ENCODE measurements around the gene EMC8. TPM values are rescaled to one million over a fixed set of nuclear protein-coding genes. Genes with fewer than 3 reads are reported as not detected.

EMC8 gene
- total RNA-seq, 4 donors from 2014 or later, result 23.4 to 53.6 (median 41.7) TPM

DNA sequence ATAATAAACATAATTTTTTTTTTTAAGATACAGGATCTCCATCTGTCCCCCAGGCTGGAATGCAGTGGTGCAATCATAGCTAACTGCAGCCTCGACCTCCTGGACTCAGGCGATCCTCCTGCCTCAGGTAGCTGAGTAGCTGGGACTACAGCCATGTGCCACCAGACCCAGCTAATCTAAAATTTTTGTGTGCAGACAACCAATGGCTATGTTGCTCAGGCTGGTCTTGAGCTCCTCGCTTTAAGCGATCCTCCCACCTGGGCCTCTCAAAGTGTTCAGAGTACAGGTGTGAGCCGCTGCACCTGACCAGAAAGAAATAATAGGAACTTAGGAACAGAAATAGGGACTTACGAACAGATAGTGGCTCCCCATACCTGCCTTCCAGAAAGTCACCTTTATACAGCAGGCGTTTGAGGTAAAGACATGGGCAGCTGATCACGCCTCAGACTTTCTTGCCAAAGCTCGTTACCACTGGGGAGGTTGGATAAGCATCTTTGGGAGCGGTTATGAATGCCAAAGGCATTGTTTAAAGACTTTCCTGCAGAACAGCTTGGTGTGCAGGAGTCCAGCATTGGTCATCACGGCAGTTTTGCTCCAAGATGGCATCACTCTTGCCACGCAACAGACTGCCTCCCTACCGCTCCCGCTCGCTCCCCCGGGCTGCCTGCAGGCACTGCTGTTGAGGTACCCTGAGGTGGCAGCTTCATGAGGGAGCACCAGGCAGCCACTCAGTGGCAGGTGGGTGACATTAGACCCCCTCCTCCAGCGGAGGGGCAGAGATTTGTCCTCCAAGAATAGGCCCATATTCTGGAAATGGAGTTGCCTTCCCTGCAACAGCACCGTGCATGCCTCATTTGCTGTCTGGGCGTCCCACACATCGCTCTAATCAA, 13.7 kb upstream of the EMC8 start:
- no peaks in the 10 kb centered on the region for H3K9me3 ChIP-seq
- H3K4me1 ChIP-seq, result no peaks in the 10 kb centered on the region
- intact Hi-C loops (cut with DNase I), result no loop called here
- DNase-seq, result no peak
- H3K4me3 ChIP-seq (replicated peaks in 1 of 3), result no peak overlapping the region
- no peak for TF ChIP-seq POLR2A (IDR thresholded peaks at IDR 0.05)
- TF ChIP-seq, protein P1, sequence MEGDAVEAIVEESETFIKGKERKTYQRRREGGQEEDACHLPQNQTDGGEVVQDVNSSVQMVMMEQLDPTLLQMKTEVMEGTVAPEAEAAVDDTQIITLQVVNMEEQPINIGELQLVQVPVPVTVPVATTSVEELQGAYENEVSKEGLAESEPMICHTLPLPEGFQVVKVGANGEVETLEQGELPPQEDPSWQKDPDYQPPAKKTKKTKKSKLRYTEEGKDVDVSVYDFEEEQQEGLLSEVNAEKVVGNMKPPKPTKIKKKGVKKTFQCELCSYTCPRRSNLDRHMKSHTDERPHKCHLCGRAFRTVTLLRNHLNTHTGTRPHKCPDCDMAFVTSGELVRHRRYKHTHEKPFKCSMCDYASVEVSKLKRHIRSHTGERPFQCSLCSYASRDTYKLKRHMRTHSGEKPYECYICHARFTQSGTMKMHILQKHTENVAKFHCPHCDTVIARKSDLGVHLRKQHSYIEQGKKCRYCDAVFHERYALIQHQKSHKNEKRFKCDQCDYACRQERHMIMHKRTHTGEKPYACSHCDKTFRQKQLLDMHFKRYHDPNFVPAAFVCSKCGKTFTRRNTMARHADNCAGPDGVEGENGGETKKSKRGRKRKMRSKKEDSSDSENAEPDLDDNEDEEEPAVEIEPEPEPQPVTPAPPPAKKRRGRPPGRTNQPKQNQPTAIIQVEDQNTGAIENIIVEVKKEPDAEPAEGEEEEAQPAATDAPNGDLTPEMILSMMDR (IDR thresholded peaks at IDR 0.05), result no peak
- WGBS, 2 donors, result 79 to 82% methylated on average over 20 of the region's 20 CpGs
- H3K36me3 ChIP-seq, result no peaks in the 10 kb centered on the region
- H3K27ac ChIP-seq, result no peak overlapping the region
- no peaks in the 10 kb centered on the region for H3K27me3 ChIP-seq

DNA sequence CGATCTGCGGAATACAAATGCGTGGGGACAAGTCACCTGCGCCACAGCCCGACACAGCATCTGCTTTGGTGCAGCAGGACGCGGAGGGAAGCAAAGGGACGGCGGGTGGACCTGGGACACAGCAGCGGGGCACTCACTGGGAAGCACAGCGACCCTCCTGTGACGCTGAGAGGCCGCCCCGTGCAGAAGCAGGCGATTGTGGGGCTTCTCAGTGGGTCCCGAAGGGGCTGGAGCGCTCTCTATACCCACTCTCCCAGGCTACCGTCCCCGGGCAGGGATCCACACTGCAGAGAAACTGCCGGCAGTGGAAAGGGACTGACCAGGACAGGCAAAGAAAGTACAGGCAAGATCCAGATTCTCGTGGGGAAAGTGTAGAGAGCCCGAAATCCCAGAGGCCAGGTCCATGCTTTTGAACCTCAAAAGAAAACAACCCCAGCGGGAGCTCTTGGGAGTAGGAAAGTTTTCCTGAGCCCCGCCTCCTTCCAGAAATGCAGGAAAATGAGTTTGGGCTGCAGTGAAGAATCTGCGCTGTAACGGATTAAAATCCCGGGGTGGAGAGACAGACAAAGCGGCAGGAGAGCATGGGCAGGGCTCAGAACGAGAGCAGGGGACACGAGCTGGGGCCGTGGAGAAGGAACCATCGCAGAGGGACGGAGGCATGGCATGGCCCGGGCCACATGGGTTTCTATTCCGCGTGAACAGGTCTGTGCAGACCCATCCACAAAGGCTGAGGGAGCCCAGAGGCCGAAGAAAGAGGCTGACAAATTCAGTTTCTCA, 12.9 kb upstream of the EMC8 start:
- Histone ChIP-seq H3K27me3 (no peaks in the 10 kb centered on the region), H3K36me3 (no peaks in the 10 kb centered on the region), H3K4me3 (replicated peaks in 1 of 3) (no peak overlapping the region), H3K9me3 (no peaks in the 10 kb centered on the region), H3K4me1 (no peaks in the 10 kb centered on the region), H3K27ac (no peak overlapping the region)
- no peak for TF ChIP-seq POLR2A (IDR thresholded peaks at IDR 0.05)
- TF ChIP-seq, protein P1 (IDR thresholded peaks at IDR 0.05), result no peak
- WGBS, 2 donors, result 37 to 43% methylated on average over 27 to 37 of the region's 37 CpGs
- DNase-seq, result no peak
- intact Hi-C loops (cut with DNase I), result no loop called here

DNA sequence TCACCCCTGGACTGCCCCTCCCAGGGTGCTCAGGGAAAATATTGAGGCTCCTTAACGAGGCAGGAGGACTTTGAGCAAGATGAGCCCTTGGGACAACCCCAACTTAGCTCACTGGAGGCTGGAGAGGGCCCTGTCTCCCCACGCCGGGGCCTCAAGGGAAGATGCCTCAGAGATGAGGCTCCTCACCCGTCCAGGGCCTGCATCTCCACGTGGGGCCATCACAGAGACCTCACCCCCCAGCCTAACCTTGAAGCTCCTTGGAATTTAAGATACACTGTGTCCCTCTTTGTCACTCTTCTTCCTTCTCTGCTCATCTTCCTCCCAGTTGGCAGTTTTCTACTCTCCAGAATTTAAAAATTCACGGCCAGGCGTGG, 11.4 kb upstream of the EMC8 start:
- DNase-seq, result no peak
- 83 to 91% methylated on average over 6 to 7 of the region's 7 CpGs for WGBS, 2 donors
- H3K27ac ChIP-seq, result no peak overlapping the region
- peaks cover 14 to 15% of the 10 kb centered on the region in 2 donors for H3K36me3 ChIP-seq
- TF ChIP-seq POLR2A (IDR thresholded peaks at IDR 0.05), result no peak
- TF ChIP-seq, protein P1 (IDR thresholded peaks at IDR 0.05), result no peak
- intact Hi-C loops (cut with DNase I), result no loop called here
- H3K27me3 ChIP-seq, result no peaks in the 10 kb centered on the region
- H3K9me3 ChIP-seq, result no peaks in the 10 kb centered on the region
- no peaks in the 10 kb centered on the region for H3K4me1 ChIP-seq
- no peak overlapping the region for H3K4me3 ChIP-seq (replicated peaks in 1 of 3)

DNA sequence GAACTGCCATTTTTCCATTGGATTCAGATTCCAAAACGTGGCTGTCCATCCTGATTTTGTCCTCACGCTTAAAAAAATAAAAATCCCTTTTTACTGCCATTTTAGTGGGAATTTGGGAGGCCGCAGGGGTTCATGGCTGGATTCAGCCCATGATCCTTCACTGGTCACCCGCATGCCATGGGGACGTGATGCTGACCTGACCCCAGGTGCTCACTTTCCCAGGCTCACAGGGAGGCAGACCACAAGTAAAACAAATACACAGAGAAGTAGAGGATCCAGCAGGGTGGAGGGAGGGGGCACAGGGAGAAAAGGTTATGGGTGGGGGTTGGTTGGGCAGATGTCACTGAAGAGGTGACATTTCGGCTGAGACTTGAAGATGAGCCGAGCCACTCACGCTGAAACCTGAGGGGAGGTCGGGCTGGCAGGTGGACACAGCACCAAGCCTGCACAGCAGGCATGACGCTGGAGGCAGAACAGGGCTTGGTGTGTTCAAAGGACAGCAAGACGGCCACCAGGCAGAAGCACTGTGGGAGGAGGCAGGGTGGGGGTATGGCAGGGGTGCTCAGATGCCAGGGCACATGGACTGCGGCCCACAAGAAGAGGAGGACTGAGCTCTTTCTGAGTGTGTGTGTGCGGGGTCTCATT, 10.9 kb upstream of the EMC8 start:
- Histone ChIP-seq H3K27me3 (no peaks in the 10 kb centered on the region), H3K4me3 (replicated peaks in 1 of 3) (no peak overlapping the region), H3K27ac (no peak overlapping the region), H3K4me1 (no peaks in the 10 kb centered on the region), H3K36me3 (peaks cover 19 to 20% of the 10 kb centered on the region in 2 donors), H3K9me3 (no peaks in the 10 kb centered on the region)
- no peak for TF ChIP-seq POLR2A (IDR thresholded peaks at IDR 0.05)
- TF ChIP-seq, protein P1 (IDR thresholded peaks at IDR 0.05), result no peak
- WGBS, 2 donors, result 77 to 84% methylated on average over 10 to 13 of the region's 13 CpGs
- no peak for DNase-seq
- intact Hi-C loops (cut with DNase I), result no loop called here
